HG03066 (cell line): ENCODE results near the gene RBM22.

Source experiments
- ATAC-seq: cut with Tn5 transposase; IDR thresholded peaks from one replicate; pipeline ENCODE4 v1.9.1; 2021; ENCODE audit warnings: low read depth; ENCODE audit not compliant: unreplicated experiment

RBM22 gene

DNA sequence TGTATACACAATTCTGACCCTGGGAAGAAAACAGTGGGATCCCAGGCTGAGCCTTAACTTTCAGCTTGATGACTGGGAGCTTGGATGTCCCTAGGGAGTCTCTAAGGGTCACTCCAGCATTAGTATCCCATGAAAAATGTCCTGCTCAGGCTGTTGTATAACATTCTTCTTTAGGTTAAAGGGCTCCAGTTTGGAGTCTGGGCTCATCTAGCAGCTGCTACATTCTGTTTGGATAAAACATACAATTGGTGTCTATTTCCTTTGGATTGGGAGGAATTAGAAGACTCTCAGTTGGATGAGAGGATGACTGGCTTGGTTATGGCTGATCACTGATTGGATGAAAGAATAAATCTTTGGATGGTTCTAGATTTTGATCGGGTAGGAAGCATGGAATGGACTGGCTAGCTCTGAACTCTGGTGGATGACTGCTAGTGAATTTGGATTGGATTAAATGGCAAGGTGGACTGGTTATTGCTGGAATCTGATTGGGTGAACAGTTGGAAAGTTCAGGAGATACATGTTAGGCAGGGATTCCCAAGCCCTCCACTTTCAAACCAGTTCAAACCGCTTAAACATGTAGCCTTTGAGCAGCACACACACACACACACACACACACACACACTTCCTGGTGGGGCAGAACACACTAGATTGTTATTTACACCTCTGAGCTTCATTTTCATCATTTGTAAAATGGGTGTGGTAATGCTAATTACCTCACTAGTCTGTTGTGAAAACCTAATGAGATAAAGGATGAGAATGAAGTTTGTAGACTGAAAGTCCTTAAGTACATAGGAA is 46.9 kb downstream of the RBM22 start:
- ATAC-seq: no peak

DNA sequence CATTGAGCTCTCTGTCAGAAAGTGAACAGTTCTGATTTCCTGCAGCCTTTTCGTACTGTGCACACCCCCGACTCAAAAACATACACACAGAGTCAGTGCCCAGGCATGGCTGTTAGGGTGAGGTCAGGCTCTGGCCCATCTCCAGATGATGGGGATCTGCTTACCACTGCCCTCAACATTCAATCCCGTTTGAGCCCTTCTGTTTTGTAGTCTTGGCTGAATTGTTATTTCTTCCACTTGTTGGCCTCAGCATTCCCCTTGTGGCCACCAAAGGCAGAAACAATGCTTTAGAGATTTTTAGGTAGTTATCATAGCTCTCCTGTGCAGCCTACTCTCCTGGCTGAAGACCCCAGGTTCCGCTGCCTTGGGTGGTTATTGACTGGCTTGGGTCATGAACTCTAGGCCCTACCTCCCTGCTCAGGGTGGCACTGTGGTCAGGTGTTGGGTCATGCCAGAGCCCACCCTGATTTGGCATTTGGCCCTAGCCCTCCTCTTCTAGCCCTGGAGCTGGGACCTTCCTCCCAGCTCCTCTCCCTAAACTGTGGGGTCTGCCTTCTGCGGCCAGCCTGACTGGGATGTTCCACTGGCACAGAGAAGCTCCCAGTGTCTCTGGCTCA is 47.6 kb downstream of the RBM22 start:
- no peak for ATAC-seq

DNA sequence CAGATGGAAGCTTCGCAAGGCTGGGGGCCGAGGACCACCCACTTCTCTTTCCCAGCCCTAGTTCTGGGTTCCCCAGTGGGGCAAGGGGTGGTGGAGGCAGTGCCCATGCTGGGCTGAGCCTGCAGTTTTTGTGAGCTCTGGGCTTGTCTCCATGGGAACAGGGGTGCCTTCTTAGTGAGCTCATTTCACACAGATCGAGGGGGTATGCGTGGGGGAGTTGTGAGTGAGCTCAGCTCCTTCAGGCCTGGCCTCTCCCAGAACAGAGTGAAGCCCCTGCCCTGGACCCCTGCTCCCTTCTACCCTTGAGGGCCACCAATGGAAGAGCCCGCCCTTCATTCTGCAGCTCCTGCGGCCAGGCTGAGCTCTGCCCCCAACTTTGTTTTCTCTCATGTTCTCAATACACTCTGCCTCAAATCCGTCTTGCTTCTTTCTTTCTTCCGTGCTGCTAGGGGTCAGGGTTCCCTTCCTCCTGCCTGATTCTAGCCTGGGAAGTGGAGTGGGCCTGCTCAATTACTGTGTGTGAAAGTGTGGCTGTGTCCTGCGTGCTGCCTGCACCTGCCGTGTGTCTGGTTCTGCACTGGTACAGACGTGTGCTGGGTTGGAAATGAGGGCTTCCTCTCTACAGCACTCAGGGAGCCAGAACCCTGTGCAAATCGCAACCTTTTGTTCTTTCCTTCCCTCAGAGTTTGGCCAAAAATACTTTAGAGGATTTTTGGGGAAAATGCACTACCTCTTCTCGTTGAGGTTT is 48.8 kb downstream of the RBM22 start:
- ATAC-seq: no peak

DNA sequence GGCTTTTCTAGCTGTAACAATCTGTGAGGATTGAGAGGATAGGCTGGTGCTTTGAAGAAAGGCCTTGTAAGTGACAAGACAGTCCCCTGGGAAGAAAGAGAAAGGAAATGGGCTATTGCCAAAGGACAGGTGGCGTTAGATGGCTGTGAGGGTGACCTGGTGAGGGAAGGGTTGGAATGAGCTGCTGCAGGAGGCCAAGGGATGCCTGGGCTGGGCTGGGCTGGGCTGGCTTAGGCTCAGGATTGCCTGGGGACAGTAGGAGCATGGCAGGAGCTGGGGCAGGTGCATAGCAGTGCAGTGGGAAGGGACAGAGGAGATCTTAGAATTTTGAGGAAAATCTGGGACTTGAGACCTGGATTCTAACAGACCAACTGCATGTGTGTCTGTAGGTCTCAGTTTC is 49.5 kb downstream of the RBM22 start:
- ATAC-seq: no peak

DNA sequence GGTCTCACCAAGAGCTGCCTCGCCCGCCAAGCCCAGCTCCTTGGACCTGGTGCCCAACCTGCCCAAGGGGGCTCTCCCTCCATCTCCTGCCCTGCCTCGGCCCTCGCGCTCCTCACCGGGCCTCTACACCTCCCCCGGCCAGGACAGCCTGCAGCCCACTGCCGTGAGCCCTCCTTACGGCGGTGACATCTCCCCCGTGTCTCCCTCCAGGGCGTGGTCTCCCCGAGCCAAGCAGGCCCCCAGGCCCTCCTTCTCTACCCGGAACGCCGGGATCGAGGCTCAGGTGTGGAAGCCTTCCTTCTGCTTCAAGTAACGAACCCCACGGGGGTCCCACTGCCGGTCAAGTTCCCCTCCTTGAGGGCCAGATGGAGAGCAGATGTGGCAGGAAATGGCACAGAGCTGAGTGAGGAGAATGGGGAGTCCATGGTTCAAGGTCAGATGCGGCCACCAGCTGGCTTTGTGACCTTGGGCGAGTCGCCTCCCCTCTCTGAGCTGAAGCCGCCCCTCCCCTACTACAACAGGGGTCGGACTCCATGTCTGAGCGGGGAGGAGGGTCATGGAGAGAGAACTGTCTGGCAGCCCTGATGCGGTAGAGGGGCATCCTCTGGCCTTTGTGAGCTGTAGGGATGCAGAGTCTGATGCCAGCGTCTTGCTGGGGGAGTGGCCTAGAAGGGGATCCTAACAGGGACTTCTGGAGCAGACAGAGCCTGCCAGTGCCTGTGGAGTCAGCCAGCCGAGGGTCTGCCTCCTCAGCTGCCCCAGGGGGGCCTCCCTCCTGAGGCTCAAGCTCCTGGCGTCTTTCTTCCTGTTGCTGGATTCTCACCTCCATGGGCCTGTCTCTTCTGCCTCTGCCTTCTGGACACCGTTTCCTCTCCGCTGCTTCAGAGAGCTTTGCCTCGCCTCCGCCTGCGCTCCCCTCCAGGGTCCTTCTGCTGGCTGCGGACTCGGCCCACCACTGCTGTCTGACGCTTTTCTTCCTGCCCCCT is 50.5 kb downstream of the RBM22 start:
- ATAC-seq: no peak

DNA sequence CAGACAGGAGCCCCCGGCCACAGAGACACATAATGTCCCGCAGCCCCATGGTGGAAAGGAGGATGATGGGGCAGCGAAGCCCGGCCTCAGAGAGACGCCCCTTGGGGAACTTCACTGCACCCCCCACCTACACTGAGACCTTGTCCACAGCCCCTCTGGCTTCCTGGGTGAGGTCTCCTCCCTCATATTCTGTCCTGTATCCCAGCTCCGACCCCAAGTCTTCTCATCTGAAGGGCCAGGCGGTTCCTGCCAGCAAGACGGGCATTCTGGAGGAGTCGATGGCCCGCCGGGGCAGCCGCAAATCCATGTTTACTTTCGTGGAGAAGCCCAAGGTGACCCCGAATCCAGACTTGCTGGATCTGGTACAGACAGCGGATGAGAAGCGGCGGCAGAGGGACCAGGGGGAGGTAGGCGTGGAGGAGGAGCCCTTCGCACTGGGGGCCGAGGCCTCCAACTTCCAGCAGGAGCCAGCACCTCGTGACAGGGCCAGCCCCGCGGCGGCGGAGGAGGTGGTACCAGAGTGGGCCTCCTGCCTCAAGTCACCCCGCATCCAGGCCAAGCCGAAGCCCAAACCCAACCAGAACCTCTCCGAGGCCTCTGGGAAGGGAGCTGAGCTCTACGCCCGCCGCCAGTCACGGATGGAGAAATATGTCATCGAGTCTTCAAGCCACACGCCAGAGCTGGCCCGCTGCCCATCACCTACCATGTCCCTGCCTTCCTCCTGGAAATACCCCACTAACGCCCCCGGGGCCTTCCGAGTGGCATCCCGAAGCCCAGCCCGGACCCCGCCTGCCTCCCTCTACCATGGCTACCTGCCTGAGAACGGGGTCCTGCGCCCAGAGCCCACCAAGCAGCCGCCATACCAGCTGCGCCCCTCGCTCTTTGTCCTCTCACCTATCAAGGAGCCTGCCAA is 51.5 kb downstream of the RBM22 start:
- ATAC-seq: no peak

DNA sequence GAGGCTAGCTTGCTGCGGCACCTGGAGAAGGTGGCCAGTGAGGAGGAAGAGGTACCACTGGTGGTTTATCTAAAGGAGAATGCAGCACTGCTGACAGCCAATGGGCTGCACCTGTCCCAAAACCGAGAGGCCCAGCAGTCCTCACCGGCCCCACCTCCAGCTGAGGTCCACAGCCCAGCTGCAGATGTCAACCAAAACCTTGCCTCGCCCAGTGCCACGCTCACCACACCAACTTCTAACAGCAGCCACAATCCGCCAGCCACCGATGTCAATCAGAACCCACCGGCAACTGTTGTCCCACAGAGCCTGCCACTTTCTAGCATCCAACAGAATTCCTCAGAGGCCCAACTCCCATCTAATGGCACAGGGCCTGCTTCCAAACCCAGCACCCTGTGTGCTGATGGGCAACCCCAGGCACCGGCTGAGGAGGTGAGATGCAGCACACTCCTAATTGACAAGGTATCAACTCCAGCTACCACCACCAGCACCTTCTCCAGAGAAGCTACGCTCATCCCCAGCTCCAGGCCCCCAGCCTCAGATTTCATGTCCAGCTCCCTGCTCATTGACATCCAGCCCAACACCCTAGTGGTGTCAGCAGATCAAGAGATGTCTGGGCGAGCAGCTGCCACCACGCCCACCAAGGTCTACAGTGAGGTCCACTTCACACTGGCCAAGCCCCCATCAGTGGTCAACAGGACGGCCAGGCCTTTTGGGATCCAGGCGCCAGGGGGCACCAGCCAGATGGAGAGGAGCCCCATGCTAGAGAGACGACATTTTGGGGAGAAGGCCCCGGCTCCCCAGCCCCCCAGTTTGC is 52.4 kb downstream of the RBM22 start:
- ATAC-seq: no peak

DNA sequence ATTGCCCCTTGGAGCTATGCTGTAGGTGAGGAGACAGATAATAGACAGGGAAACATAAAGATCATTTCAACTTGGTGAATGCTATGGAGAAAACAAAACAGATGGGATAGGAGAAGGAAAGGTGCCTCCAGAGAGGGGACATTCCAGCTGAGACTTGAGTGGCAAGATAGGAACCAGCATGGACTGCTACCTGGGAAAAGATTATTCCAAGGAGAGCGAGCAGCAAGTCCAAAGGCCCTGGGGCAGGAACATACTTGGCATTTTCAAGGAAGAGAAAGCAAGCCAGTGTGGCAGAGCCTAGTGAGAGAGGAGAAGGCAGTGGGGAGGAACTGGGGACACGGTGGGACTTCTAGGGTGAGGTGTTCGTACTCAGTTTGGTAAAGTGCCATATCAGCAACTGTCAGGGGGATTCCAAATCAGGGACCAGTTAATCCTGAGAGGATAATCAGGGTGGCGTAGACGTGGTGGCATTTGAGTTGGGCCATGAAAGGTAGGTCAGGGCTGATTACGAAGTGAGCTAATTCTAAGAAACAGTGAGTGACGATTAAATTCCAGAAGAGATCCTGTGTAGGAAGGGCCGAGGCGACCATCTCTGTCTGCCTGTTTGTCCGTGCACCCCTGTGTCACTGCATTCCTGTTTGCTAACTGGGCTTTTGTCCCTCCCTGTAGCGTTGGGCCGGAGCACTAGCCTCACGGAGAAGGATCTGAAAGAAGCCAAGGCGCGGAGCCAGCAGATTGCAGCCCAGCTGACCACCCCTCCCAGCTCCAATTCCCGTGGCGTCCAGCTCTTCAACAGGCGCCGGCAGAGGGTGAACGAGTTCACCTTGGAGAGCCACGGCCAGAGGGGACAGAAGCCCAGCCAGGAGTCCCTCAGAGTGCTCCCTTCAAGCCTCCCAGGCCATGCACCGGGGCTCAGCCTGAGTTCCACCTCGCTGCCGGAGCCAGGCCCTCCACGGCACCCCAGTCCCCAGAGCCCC is 53.3 kb downstream of the RBM22 start:
- no peak for ATAC-seq

DNA sequence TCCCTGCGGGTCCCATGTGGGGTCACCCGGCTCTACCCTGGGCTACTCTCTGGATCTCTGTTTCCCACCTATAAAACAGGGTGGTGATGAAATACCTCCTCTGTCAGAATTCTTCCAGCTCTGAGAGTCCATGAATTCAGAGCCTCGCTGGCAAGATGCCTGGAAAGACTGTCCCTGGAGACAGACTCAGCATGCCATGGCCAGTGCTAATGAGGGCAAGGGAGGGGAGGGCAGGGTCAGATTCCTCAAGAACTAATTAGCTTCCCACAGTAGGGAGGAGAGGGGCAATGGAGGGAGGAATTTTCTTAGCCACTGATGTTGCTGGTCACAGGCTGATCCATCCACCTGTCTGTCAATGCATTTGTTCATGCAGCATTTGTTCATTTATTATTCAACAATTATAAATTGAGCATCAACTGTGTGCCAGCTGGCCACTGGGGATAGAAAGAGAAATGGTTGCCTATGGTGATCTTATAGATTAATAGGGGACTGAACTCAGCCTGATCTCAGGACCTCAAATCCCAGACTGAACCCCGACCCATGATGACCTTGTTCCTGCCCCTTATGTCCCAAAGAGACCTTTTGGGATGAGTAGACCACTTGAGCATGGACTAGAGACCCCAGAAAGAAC is 55.7 kb downstream of the RBM22 start:
- ATAC-seq: no peak

DNA sequence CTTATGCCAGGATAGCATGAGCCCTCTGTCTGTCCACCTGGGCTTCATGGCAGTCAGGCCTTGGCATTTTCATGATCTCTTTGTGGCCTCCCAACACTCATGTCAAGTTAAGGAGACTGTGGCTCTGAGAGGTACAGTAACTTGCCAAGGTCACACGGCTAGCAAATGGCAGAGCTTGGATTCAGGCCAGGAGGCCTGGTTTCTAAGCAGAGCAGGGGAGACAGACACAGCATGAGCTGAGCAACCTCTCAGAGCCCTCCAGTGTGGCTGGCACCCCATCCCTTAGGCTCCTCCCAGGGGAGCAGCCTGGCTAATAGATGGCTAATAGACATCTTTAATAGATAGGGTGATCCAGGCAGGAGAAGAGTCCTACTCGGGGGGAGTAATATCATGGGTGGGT is 56.3 kb downstream of the RBM22 start:
- ATAC-seq: no peak

DNA sequence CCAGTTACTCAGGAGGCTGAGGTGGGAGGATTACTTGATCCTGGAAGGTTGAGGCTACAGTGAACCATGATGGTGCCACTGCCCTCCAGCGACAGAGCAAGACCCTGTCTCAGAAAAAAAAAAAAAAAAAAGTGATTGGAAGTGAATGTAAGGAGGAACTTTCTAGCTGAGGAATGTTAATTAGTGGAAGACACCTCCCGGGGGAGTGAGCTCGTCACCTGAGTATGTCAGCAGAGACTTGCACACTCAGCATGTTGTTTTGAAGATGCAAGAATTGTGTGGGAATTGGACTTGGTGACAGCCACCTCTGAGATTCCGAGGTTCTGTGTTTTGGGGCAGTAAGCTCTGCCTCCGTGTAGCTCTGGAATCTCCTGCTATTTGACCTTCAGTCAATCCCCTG is 56.8 kb downstream of the RBM22 start:
- ATAC-seq: no peak

DNA sequence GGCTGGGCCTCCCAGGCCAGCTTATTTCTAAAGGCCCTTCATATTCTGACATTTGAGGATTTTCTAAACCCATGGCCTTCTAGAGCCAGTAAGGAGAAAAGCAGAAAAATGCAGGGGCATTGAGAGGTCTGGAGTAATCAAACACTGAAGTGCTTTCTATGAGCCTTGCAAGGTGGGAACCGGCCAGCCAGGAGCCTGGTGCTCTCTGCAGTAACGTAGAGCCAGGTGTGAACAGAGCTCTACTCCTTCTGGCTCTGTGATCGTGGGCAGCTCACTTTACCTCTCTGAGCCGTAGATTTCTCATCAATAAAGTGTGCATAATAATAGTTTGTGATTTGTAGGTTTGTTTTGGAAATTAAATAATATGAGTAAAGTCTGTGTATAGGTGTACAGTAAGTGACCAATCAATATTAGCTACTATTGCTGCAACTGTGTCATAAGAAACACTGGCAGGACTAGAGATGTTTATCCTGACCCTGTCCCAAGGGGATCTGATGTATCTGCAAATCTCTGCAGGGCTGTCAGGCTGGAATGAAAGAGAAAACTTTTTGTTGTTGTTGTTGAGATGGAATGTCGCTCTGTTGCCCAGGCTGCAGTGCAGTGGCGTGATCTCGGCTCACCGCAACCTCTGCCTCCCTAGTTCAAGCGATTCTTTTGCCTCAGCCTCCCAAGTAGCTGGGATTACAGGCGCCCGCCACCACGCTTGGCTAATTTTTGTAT is 57.7 kb downstream of the RBM22 start:
- ATAC-seq: no peak

DNA sequence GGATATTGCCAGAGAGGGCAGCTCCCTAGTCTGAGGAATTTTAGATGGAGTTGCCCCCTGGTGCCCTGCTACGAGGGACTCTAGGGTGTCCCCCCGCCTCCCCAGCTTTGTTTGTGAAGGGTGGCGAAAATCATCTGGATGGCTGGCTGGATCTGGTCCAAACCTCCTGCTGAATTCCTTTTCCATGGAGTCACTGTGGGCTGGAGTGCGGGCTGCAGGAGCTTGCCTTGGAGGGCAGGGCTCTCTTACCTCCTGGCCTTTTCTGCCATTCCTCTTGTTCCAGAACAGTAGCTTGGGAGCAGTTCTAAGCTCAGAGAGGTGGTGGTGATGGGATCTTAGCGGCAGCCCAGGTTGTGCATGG is 58.3 kb downstream of the RBM22 start:
- no peak for ATAC-seq

DNA sequence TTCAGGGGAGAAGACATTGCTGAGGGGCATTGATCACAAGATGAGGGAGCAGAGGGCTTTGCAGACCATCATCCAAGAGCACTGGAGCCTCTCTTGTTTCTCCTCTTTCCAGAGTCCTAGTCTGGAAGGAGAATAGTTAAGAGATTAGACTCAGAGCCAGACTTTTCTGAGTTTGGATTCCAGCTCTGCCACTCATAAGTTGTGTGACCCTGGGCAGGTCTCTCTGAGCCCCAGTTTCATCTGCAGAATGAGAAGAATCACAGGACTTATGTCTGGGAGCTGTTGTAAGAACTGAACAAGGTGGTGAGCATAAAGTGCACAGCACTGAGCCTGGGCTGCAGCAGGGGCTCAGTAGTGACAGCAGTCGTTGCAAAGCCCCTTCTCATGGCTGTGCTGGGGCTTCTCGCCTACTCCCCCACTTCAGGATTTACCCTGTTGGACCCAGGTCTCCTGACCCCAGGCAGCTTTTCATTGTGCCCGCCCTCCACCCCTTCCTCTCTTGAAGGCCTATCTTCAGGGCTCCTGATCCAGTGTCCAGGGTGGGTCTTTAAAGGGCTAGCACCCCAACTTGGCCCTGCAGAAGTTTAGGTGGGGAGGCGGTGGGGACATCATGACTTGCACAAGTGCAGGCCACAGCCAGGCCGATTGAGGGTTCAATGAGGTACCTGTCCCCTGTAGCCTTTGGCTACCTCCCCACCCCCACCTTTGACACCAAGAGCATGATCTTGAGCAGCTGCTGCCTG is 58.9 kb downstream of the RBM22 start:
- ATAC-seq: no peak

DNA sequence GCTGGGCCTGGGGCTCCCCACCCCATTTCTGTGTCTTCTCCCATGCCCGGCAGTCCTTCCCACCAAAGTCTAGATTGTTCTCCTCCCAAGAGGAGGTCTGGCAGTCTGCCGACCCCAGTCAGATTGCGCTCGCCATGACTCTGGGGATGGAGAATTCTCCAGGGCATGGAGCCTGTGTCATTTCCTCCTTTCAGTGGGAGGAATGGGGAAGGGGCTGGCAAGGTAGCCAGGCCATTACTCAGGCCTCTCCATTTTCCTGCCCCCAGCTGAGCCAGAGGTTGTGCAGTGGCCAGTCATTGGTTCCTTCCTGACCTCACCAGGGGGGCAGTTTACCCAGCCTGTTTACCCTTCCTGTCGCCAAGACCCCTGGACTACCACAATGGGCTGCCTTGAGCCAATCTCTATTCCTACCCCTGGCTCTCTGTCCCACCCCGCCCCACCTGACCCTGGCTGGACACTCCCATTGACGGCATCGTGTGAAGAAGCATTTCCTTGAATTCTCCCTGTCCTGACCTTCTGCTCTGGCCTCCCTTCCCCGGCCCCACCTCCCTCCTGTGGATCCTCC is 59.8 kb downstream of the RBM22 start:
- no peak for ATAC-seq
